HepG2 (cell line): ENCODE measurements around the gene NDC80. TPM values are rescaled to one million over a fixed set of nuclear protein-coding genes. Genes with fewer than 3 reads are reported as not detected.

Experiments
- AHR ChIP-seq: IDR thresholded peaks from 2 replicates; pipeline ENCODE4 v1.6.1; 2018; ENCODE audit warnings: missing genetic modification reagents, missing compliant biosample characterization
- ELF1 ChIP-seq: sonication (generic); formaldehyde crosslinking; IDR thresholded peaks from 2 replicates; pipeline ENCODE4 v1.4.0; 2020; ENCODE audit warnings: missing genetic modification reagents
- FOSL1 ChIP-seq: sonication (generic); formaldehyde crosslinking; IDR thresholded peaks from 2 replicates; pipeline ENCODE4 v1.9.0; 2021; ENCODE audit warnings: missing genetic modification reagents, borderline replicate concordance
- HOXA3 ChIP-seq: sonication (generic); formaldehyde crosslinking; IDR thresholded peaks from 2 replicates; pipeline ENCODE4 v1.5.0; 2020; ENCODE audit warnings: missing genetic modification reagents
- KLF11 ChIP-seq: IDR thresholded peaks from 2 replicates; pipeline ENCODE4 v1.6.1; 2016; ENCODE audit warnings: missing compliant biosample characterization
- MTA1 ChIP-seq: sonication (generic); formaldehyde crosslinking; IDR thresholded peaks from 2 replicates; pipeline ENCODE4 v1.4.0; 2020; ENCODE audit warnings: missing genetic modification reagents, mild to moderate bottlenecking, borderline replicate concordance
- SIN3A ChIP-seq: IDR thresholded peaks from 2 replicates; pipeline ENCODE4 v1.6.1; 2011; ENCODE audit warnings: low read depth, mild to moderate bottlenecking, control low read depth, low read length, borderline replicate concordance
- ZNF331 ChIP-seq: sonication (generic); formaldehyde crosslinking; IDR thresholded peaks from 2 replicates; pipeline ENCODE4 v1.4.0; 2020; ENCODE audit warnings: missing genetic modification reagents
- ZNF570 ChIP-seq: sonication (generic); formaldehyde crosslinking; IDR thresholded peaks from 2 replicates; pipeline ENCODE4 v1.4.0; 2020; ENCODE audit warnings: mild to moderate bottlenecking, missing genetic modification reagents, borderline replicate concordance
- ZNF615 ChIP-seq: sonication (generic); formaldehyde crosslinking; IDR thresholded peaks from 2 replicates; pipeline ENCODE4 v1.5.0; 2020; ENCODE audit warnings: mild to moderate bottlenecking, missing genetic modification reagents, borderline replicate concordance
- polyA plus RNA-seq, 8 experiments: library from polyadenylated mRNA; depleted of rRNA in 3 of 8; stranded (reverse) in 7 of 8; unstranded in 1 of 8; fragments of >200 nt; fragmentation: Illumina TruSeq in 4 of 8; extraction: Trizol in 4 of 8; gene quantifications; 2 replicates each; pipeline versions ENCODE4 v1.2.1 to v1.2.3, GENCODE V29; 2011 to 2016; ENCODE audit warnings: low read depth in 4 of 8, missing spikeins in 1 of 8, mixed read lengths in 1 of 8; ENCODE audit not compliant: insufficient read depth in 1 of 8
- total RNA-seq, 5 experiments: library from RNA; depleted of rRNA; stranded (reverse); fragments of >200 nt; fragmentation: Illumina TruSeq; extraction: Trizol; gene quantifications; 2 replicates each; pipeline ENCODE4 v1.2.3, GENCODE V29; 2016; ENCODE audit warnings: low read depth in 1 of 5
- TF ChIP-seq, protein P1 (sequence below): sonication (generic); formaldehyde crosslinking; IDR thresholded peaks from 2 replicates; pipeline ENCODE4 v1.4.0; 2020; ENCODE audit warnings: missing genetic modification reagents
- TF ChIP-seq, protein P2 (sequence below): sonication (generic); formaldehyde crosslinking; IDR thresholded peaks from 2 replicates; pipeline ENCODE4 v1.5.0; 2020; ENCODE audit warnings: mild to moderate bottlenecking, missing genetic modification reagents, moderate library complexity
- TF ChIP-seq, protein P3 (sequence below): IDR thresholded peaks from 2 replicates; pipeline ENCODE4 v1.6.1; 2016; ENCODE audit warnings: missing biosample characterization, missing genetic modification reagents, low read depth
- TF ChIP-seq, protein P4 (sequence below): sonication (generic); formaldehyde crosslinking; IDR thresholded peaks from 2 replicates; pipeline ENCODE4 v1.5.0; 2020; ENCODE audit warnings: mild to moderate bottlenecking, missing genetic modification reagents

The NDC80 gene
- total and polyA plus RNA-seq, 2 of the 13 experiments (the other 11 are each of a cell fraction or from before 2014, with no cell fraction given), result 9.6 to 33.0 TPM

DNA sequence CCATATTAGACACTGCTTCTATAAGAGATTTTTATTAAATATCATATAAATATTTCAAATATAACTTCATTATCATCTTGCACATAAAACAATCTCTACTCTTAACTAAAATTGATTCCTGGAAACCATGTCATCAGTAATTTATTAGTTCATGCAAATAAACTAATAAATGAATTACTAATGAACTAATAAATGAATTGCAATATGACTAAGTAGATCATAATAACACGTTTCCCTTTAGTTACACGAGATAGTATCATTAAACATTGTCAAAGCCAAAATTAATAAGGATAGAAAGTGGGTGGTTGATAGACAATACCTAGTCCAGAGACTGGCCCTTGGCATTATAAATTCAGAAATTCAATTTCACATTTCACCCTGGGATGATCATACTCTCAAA, 26.2 kb upstream of the NDC80 start (continued):
- TF ChIP-seq, protein P1, sequence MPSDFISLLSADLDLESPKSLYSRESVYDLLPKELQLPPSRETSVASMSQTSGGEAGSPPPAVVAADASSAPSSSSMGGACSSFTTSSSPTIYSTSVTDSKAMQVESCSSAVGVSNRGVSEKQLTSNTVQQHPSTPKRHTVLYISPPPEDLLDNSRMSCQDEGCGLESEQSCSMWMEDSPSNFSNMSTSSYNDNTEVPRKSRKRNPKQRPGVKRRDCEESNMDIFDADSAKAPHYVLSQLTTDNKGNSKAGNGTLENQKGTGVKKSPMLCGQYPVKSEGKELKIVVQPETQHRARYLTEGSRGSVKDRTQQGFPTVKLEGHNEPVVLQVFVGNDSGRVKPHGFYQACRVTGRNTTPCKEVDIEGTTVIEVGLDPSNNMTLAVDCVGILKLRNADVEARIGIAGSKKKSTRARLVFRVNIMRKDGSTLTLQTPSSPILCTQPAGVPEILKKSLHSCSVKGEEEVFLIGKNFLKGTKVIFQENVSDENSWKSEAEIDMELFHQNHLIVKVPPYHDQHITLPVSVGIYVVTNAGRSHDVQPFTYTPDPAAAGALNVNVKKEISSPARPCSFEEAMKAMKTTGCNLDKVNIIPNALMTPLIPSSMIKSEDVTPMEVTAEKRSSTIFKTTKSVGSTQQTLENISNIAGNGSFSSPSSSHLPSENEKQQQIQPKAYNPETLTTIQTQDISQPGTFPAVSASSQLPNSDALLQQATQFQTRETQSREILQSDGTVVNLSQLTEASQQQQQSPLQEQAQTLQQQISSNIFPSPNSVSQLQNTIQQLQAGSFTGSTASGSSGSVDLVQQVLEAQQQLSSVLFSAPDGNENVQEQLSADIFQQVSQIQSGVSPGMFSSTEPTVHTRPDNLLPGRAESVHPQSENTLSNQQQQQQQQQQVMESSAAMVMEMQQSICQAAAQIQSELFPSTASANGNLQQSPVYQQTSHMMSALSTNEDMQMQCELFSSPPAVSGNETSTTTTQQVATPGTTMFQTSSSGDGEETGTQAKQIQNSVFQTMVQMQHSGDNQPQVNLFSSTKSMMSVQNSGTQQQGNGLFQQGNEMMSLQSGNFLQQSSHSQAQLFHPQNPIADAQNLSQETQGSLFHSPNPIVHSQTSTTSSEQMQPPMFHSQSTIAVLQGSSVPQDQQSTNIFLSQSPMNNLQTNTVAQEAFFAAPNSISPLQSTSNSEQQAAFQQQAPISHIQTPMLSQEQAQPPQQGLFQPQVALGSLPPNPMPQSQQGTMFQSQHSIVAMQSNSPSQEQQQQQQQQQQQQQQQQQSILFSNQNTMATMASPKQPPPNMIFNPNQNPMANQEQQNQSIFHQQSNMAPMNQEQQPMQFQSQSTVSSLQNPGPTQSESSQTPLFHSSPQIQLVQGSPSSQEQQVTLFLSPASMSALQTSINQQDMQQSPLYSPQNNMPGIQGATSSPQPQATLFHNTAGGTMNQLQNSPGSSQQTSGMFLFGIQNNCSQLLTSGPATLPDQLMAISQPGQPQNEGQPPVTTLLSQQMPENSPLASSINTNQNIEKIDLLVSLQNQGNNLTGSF (CRISPR knock-in tag), result no peak
- TF ChIP-seq SIN3A, result no peak
- TF ChIP-seq ZNF570, result no peak
- TF ChIP-seq, protein P2, sequence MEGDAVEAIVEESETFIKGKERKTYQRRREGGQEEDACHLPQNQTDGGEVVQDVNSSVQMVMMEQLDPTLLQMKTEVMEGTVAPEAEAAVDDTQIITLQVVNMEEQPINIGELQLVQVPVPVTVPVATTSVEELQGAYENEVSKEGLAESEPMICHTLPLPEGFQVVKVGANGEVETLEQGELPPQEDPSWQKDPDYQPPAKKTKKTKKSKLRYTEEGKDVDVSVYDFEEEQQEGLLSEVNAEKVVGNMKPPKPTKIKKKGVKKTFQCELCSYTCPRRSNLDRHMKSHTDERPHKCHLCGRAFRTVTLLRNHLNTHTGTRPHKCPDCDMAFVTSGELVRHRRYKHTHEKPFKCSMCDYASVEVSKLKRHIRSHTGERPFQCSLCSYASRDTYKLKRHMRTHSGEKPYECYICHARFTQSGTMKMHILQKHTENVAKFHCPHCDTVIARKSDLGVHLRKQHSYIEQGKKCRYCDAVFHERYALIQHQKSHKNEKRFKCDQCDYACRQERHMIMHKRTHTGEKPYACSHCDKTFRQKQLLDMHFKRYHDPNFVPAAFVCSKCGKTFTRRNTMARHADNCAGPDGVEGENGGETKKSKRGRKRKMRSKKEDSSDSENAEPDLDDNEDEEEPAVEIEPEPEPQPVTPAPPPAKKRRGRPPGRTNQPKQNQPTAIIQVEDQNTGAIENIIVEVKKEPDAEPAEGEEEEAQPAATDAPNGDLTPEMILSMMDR (CRISPR knock-in tag), result no peak
- TF ChIP-seq, protein P3, sequence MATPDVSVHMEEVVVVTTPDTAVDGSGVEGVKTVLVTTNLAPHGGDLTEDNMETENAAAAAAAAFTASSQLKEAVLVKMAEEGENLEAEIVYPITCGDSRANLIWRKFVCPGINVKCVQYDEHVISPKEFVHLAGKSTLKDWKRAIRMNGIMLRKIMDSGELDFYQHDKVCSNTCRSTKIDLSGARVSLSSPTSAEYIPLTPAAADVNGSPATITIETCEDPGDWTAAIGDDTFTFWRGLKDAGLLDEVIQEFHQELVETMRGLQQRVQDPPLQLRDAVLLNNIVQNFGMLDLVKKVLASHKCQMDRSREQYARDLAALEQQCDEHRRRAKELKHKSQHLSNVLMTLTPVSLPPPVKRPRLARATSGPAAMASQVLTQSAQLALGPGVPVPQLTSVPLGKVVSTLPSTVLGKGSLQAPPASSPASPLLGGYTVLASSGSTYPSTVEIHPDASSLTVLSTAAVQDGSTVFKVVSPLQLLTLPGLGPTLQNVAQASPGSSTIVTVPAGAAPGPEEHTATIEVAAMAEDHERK (CRISPR knock-in tag), result no peak
- no peak for TF ChIP-seq ZNF331 (CRISPR knock-in tag)
- TF ChIP-seq, protein P4, sequence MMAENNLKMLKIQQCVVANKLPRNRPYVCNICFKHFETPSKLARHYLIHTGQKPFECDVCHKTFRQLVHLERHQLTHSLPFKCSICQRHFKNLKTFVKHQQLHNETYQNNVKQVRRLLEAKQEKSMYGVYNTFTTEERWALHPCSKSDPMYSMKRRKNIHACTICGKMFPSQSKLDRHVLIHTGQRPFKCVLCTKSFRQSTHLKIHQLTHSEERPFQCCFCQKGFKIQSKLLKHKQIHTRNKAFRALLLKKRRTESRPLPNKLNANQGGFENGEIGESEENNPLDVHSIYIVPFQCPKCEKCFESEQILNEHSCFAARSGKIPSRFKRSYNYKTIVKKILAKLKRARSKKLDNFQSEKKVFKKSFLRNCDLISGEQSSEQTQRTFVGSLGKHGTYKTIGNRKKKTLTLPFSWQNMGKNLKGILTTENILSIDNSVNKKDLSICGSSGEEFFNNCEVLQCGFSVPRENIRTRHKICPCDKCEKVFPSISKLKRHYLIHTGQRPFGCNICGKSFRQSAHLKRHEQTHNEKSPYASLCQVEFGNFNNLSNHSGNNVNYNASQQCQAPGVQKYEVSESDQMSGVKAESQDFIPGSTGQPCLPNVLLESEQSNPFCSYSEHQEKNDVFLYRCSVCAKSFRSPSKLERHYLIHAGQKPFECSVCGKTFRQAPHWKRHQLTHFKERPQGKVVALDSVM (CRISPR knock-in tag), result no peak
- TF ChIP-seq ELF1, result no peak
- TF ChIP-seq ZNF615, result no peak
- no peak for TF ChIP-seq FOSL1 (CRISPR knock-in tag)
- TF ChIP-seq AHR (CRISPR knock-in tag), result no peak
- no peak for TF ChIP-seq KLF11 (CRISPR knock-in tag)
- TF ChIP-seq HOXA3 (CRISPR knock-in tag), result no peak
- no peak for TF ChIP-seq MTA1 (CRISPR knock-in tag)
